WTC11 (cell line): ENCODE measurements around the gene FLYWCH2. TPM values are rescaled to one million over a fixed set of nuclear protein-coding genes. Genes with fewer than 3 reads are reported as not detected.
A peak's percentile ranks its signal among the peaks of the same experiment; 100 is the strongest.

ENCODE experiments used
- ATAC-seq: fragments of 200-7000 bp; cut with Tn5 transposase; 2 replicates; pipeline ENCODE4 v1.10.0; 2021; ENCODE audit warnings: mild to moderate bottlenecking, moderate library complexity
- CTCF ChIA-PET: fragments of 300-600 bp; sonication (Branson Sonifier 250); formaldehyde crosslinking; loops from one replicate; lab custom pipeline; 2021; ENCODE audit warnings: antibody characterized with exemption; lab: Charles Lee
- POLR2A ChIA-PET: fragments of 350-600 bp; sonication (Branson Sonifier 250); formaldehyde crosslinking; loops from one replicate; lab custom pipeline; 2021; ENCODE audit warnings: antibody characterized with exemption; lab: Charles Lee
- DNase-seq: peaks from one replicate; pipeline ENCODE4 v3.0.0; 2021; ENCODE audit warnings: low spot score
- H3K27ac Mint-ChIP-seq: 2 replicates; pipeline ENCODE4 v1.8.0; 2021; ENCODE audit warnings: mixed read lengths
- H3K27me3 Mint-ChIP-seq: 2 replicates; pipeline ENCODE4 v1.8.0; 2021; ENCODE audit warnings: low read depth, mild to moderate bottlenecking, moderate library complexity, mixed read lengths
- H3K36me3 Mint-ChIP-seq: 2 replicates; pipeline ENCODE4 v1.8.0; 2021; ENCODE audit warnings: mixed read lengths
- H3K4me1 Mint-ChIP-seq: 2 replicates; pipeline ENCODE4 v1.8.0; 2022; ENCODE audit warnings: mixed read lengths
- H3K4me3 Mint-ChIP-seq: 2 replicates; pipeline ENCODE4 v1.8.0; 2021; ENCODE audit warnings: mild to moderate bottlenecking, moderate library complexity, mixed read lengths
- H3K9me3 Mint-ChIP-seq: 2 replicates; pipeline ENCODE4 v1.8.0; 2021; ENCODE audit warnings: mixed read lengths
- ARID4B ChIP-seq: sonication (generic); formaldehyde crosslinking; IDR thresholded peaks from 2 replicates; pipeline ENCODE4 v1.8.0; 2023; ENCODE audit warnings: missing genetic modification reagents, mild to moderate bottlenecking, borderline replicate concordance
- ATF1 ChIP-seq: sonication (generic); formaldehyde crosslinking; IDR thresholded peaks from 2 replicates; pipeline ENCODE4 v1.8.1; 2023; ENCODE audit warnings: mild to moderate bottlenecking, moderate library complexity, missing genetic modification reagents
- CBFB ChIP-seq: sonication (generic); formaldehyde crosslinking; IDR thresholded peaks from 2 replicates; pipeline ENCODE4 v1.8.1; 2022; ENCODE audit warnings: mild to moderate bottlenecking, low read depth, missing genetic modification reagents
- CTCF ChIP-seq: fragments of 200-600 bp; IDR thresholded peaks from 2 replicates; pipeline ENCODE4 v1.8.0; 2022; ENCODE audit warnings: antibody characterized with exemption
- E2F1 ChIP-seq: sonication (generic); formaldehyde crosslinking; IDR thresholded peaks from 2 replicates; pipeline ENCODE4 v1.8.0; 2022; ENCODE audit warnings: mild to moderate bottlenecking, missing genetic modification reagents
- E2F4 ChIP-seq: sonication (generic); formaldehyde crosslinking; IDR thresholded peaks from 2 replicates; pipeline ENCODE4 v1.8.1; 2022; ENCODE audit warnings: low read depth, mild to moderate bottlenecking, moderate library complexity, missing genetic modification reagents, borderline replicate concordance
- EMX1 ChIP-seq: fragments of 250-450 bp; sonication (Bioruptor Pico); IDR thresholded peaks from 2 replicates; pipeline ENCODE4 v1.8.0; 2021; ENCODE audit warnings: mild to moderate bottlenecking
- FOXK1 ChIP-seq: sonication (generic); formaldehyde crosslinking; IDR thresholded peaks from 2 replicates; pipeline ENCODE4 v1.8.0; 2022; ENCODE audit warnings: mild to moderate bottlenecking, moderate library complexity, missing genetic modification reagents
- JUN ChIP-seq: sonication (generic); formaldehyde crosslinking; IDR thresholded peaks from 2 replicates; pipeline ENCODE4 v1.8.0; 2023; ENCODE audit warnings: mild to moderate bottlenecking, missing genetic modification reagents
- MLX ChIP-seq: sonication (generic); formaldehyde crosslinking; IDR thresholded peaks from 2 replicates; pipeline ENCODE4 v1.8.1; 2023; ENCODE audit warnings: mild to moderate bottlenecking, missing genetic modification reagents, moderate library complexity
- NFATC4 ChIP-seq: fragments of 250-450 bp; sonication (Bioruptor Pico); IDR thresholded peaks from 2 replicates; pipeline ENCODE4 v1.9.0; 2021; ENCODE audit warnings: mild to moderate bottlenecking
- TP53 ChIP-seq: sonication (generic); formaldehyde crosslinking; IDR thresholded peaks from 2 replicates; pipeline ENCODE4 v1.8.1; 2023; ENCODE audit warnings: mild to moderate bottlenecking, missing genetic modification reagents
- USF1 ChIP-seq: sonication (generic); formaldehyde crosslinking; IDR thresholded peaks from 2 replicates; pipeline ENCODE4 v1.8.0; 2022; ENCODE audit warnings: mild to moderate bottlenecking, missing genetic modification reagents
- ZBTB43 ChIP-seq: sonication (generic); formaldehyde crosslinking; IDR thresholded peaks from 2 replicates; pipeline ENCODE4 v1.8.1; 2023; ENCODE audit warnings: mild to moderate bottlenecking, missing genetic modification reagents
- ZNF281 ChIP-seq: sonication (generic); formaldehyde crosslinking; IDR thresholded peaks from 2 replicates; pipeline ENCODE4 v1.8.0; 2023; ENCODE audit warnings: mild to moderate bottlenecking, missing genetic modification reagents
- ZNF423 ChIP-seq: fragments of 250-450 bp; sonication (Bioruptor Pico); IDR thresholded peaks from 2 replicates; pipeline ENCODE4 v2.1.2; 2022; ENCODE audit warnings: mild to moderate bottlenecking, moderate library complexity
- ZNF671 ChIP-seq: fragments of 250-450 bp; sonication (Bioruptor Pico); IDR thresholded peaks from 2 replicates; pipeline ENCODE4 v1.8.0; 2021; ENCODE audit warnings: mild to moderate bottlenecking
- total RNA-seq: library from RNA; stranded (reverse); gene quantifications from 3 replicates; pipeline ENCODE4 v1.2.3, GENCODE V29; 2021

The FLYWCH2 gene
- total RNA-seq, 1 experiment from 2014 or later: 20.7 TPM

- H3K9me3 Mint-ChIP-seq: peaks cover 9% of the 10 kb centered on the region
- ChIA-PET POLR2A (no interaction called here), CTCF (interaction anchor here (0.6 to 2.0 kb wide), 4 partner anchors 12 to 47 kb away, joined by 3 to 6 read pairs (median 4); no protein-coding TSS in a partner anchor)
- H3K4me1 Mint-ChIP-seq: peaks cover 6% of the 10 kb centered on the region
- ATAC-seq (no peak), DNase-seq (no peak)
- H3K27me3 Mint-ChIP-seq: peaks cover 48% of the 10 kb centered on the region
- H3K4me3 Mint-ChIP-seq: no peak overlapping the region
- H3K36me3 Mint-ChIP-seq: no peaks in the 10 kb centered on the region
- TF ChIP-seq ZNF671 (no peak), ZNF281 (CRISPR knock-in tag) (no peak), NFATC4 (CRISPR knock-in tag) (no peak), FOXK1 (no peak), ARID4B (CRISPR knock-in tag) (no peak), CBFB (CRISPR knock-in tag) (no peak), JUN (CRISPR knock-in tag) (no peak)
- no peak overlapping the region for H3K27ac Mint-ChIP-seq
Measured at GRCh38 chr16:2879854-2880508, 3.0 kb upstream of the FLYWCH2 start.

- Mint-ChIP-seq H3K9me3 (peaks cover 9% of the 10 kb centered on the region), H3K4me1 (peaks cover 6% of the 10 kb centered on the region), H3K27ac (no peak overlapping the region), H3K4me3 (peak overlapping the region; percentile 83), H3K36me3 (no peaks in the 10 kb centered on the region), H3K27me3 (peaks cover 45% of the 10 kb centered on the region)
- DNase-seq (peak; percentile 59), ATAC-seq (peak; percentile 13)
- ChIA-PET POLR2A (interaction anchor here (0.6 to 2.1 kb wide), 4 partner anchors 14 to 128 kb away, joined by 3 to 13 read pairs (median 3); partner anchors contain the start of gene ELOB), CTCF (interaction anchor here (0.8 to 2.9 kb wide), 17 partner anchors 7 to 212 kb away, joined by 3 to 35 read pairs (median 10); partner anchors contain the start of genes FLYWCH1, KREMEN2 and PRSS41)
- TF ChIP-seq CTCF: no peak
- TF ChIP-seq USF1 (CRISPR knock-in tag): no peak
- no peak for TF ChIP-seq ZBTB43 (CRISPR knock-in tag)
- no peak for TF ChIP-seq MLX (CRISPR knock-in tag)
- TF ChIP-seq E2F4 (CRISPR knock-in tag): no peak
- no peak for TF ChIP-seq ATF1 (CRISPR knock-in tag)
- no peak for TF ChIP-seq EMX1 (CRISPR knock-in tag)
- peak; percentile 67; the same call in 1 of the 2 replicates for TF ChIP-seq TP53 (CRISPR knock-in tag)
- TF ChIP-seq E2F1 (CRISPR knock-in tag): 0 out of 2 replicates have a peak, but pooled peaks have one; percentile 49
- TF ChIP-seq ZNF423 (CRISPR knock-in tag): no peak
Measured at GRCh38 chr16:2881783-2882649, 999 bp upstream of the FLYWCH2 start.
